DND-41 (cell line): ENCODE results near the gene C2CD4A.

Experiments
- ATAC-seq: fragments of 200-7000 bp; cut with Tn5 transposase; 3 replicates; pipeline ENCODE4 v1.9.1; 2021; ENCODE audit warnings: low read depth; ENCODE audit not compliant: insufficient read depth
- DNase-seq: peaks from one replicate; pipeline ENCODE4 v3.0.0-alpha.2; 2020
- H2AFZ ChIP-seq: 2 replicates; pipeline ENCODE4 v1.6.0; 2012; ENCODE audit warnings: low read depth, low read length
- H3K27ac ChIP-seq: 2 replicates; pipeline ENCODE4 v1.5.1; 2012; ENCODE audit warnings: low read length, inconsistent platforms
- H3K27me3 ChIP-seq: fragments of 200-600 bp; sonication (generic); 2 replicates; pipeline ENCODE4 v1.6.0; 2012; ENCODE audit warnings: low read length, mild to moderate bottlenecking, inconsistent platforms; ENCODE audit not compliant: insufficient read depth, poor library complexity
- H3K36me3 ChIP-seq: 2 replicates; pipeline ENCODE4 v1.5.1; 2012; ENCODE audit warnings: low read length, inconsistent platforms; ENCODE audit not compliant: insufficient read depth
- H3K4me1 ChIP-seq: 2 replicates; pipeline ENCODE4 v1.5.1; 2012; ENCODE audit warnings: mild to moderate bottlenecking, low read length; ENCODE audit not compliant: insufficient read depth
- H3K4me2 ChIP-seq: 2 replicates; pipeline ENCODE4 v1.6.0; 2012; ENCODE audit warnings: mild to moderate bottlenecking, moderate library complexity, low read length, inconsistent platforms; ENCODE audit not compliant: insufficient read depth
- H3K4me3 ChIP-seq, 2 experiments: fragments of 200-600 bp in 1 of 2; shearing (Covaris generic) in 1 of 2; 2 replicates each; pipeline ENCODE4 v1.5.1; 2012 to 2016; ENCODE audit warnings: inconsistent platforms in 2 of 2, low read length in 2 of 2, mild to moderate bottlenecking in 2 of 2, low read depth in 1 of 2, moderate library complexity in 1 of 2
- H3K79me2 ChIP-seq: 2 replicates; pipeline ENCODE4 v1.6.0; 2012; ENCODE audit warnings: low read length, inconsistent platforms; ENCODE audit not compliant: insufficient read depth
- H3K9ac ChIP-seq: 2 replicates; pipeline ENCODE4 v1.6.0; 2012; ENCODE audit warnings: low read depth, mild to moderate bottlenecking, inconsistent platforms, low read length, moderate library complexity
- H3K9me3 ChIP-seq: 2 replicates; pipeline ENCODE4 v1.5.1; 2012; ENCODE audit warnings: low read length, moderate library complexity, mild to moderate bottlenecking, inconsistent platforms; ENCODE audit not compliant: insufficient read depth, severe bottlenecking
- H4K20me1 ChIP-seq: 2 replicates; pipeline ENCODE4 v1.6.0; 2012; ENCODE audit warnings: low read length; ENCODE audit not compliant: insufficient read depth
- CTCF ChIP-seq: IDR thresholded peaks from 2 replicates; pipeline ENCODE4 v1.5.1; 2012; ENCODE audit warnings: borderline replicate concordance, low read length, moderate library complexity, mild to moderate bottlenecking; ENCODE audit not compliant: poor library complexity, severe bottlenecking; ENCODE audit errors: extremely low read depth
- EZH2 ChIP-seq: IDR thresholded peaks from 3 replicates; pipeline ENCODE4 v1.6.1; 2012; ENCODE audit warnings: borderline replicate concordance, low read depth, mild to moderate bottlenecking, moderate library complexity, low read length, inconsistent platforms; ENCODE audit not compliant: severe bottlenecking

Gene C2CD4A

GRCh38 chr15:62115847-62116246, 49.1 kb downstream of the C2CD4A start:
- Histone ChIP-seq H3K27me3 (no peaks in the 10 kb centered on the region), H3K79me2 (no peaks in the 10 kb centered on the region), H3K9ac (no peak overlapping the region), H4K20me1 (no peaks in the 10 kb centered on the region), H3K4me1 (peaks cover 21% of the 10 kb centered on the region), H3K4me2 (no peak overlapping the region), H3K9me3 (no peaks in the 10 kb centered on the region), H3K27ac (no peak overlapping the region), H3K4me3 (no peak overlapping the region), H2AFZ (no peak overlapping the region), H3K36me3 (no peaks in the 10 kb centered on the region)
- DNase-seq (no peak), ATAC-seq (no peak)
- TF ChIP-seq EZH2 = no peak
- no peak for TF ChIP-seq CTCF

- peak overlapping the region; percentile 50 for H3K4me2 ChIP-seq
- no peaks in the 10 kb centered on the region for H3K9me3 ChIP-seq
- H4K20me1 ChIP-seq = no peaks in the 10 kb centered on the region
- no peaks in the 10 kb centered on the region for H3K79me2 ChIP-seq
- TF ChIP-seq EZH2 = no peak
- no peak for TF ChIP-seq CTCF
- H3K4me3 ChIP-seq = peak overlapping the region in 1 of 2 experiments; percentile 37; a peak in 2 of 4 replicates
- peak overlapping the region; percentile 60 for H2AFZ ChIP-seq
- H3K27ac ChIP-seq = peak overlapping the region; percentile 80
- H3K27me3 ChIP-seq = no peaks in the 10 kb centered on the region
- H3K4me1 ChIP-seq = peaks cover 40% of the 10 kb centered on the region
- ATAC-seq = no peak
- DNase-seq = no peak
- H3K9ac ChIP-seq = peak overlapping the region; percentile 45
- H3K36me3 ChIP-seq = no peaks in the 10 kb centered on the region
Measured at GRCh38 chr15:62118520-62119226, 51.9 kb downstream of the C2CD4A start.

GRCh38 chr15:62119227-62119864, 52.6 kb downstream of the C2CD4A start:
- H2AFZ ChIP-seq = peak overlapping the region; percentile 60
- H3K36me3 ChIP-seq = no peaks in the 10 kb centered on the region
- H3K27ac ChIP-seq = peak overlapping the region; percentile 80
- peak overlapping the region; percentile 45 for H3K9ac ChIP-seq
- peaks cover 46% of the 10 kb centered on the region for H3K4me1 ChIP-seq
- H4K20me1 ChIP-seq = no peaks in the 10 kb centered on the region
- DNase-seq (peak; percentile 41), ATAC-seq (peak; percentile 80)
- peak overlapping the region; percentile 50 for H3K4me2 ChIP-seq
- peak overlapping the region in 1 of 2 experiments; percentile 37; a peak in 2 of 4 replicates for H3K4me3 ChIP-seq
- no peaks in the 10 kb centered on the region for H3K27me3 ChIP-seq
- no peaks in the 10 kb centered on the region for H3K9me3 ChIP-seq
- no peaks in the 10 kb centered on the region for H3K79me2 ChIP-seq
- TF ChIP-seq EZH2 (no peak), CTCF (no peak)
